Suppressor macrophage treated with lipopolysaccharide for 1 hour (primary cell): ENCODE measurements around the gene SPINK5.
A peak's percentile ranks its signal among the peaks of the same experiment; 100 is the strongest.

Experiments
- DNase-seq, 3 donors: peaks; one replicate each; pipeline ENCODE4 v3.0.0-alpha.2; 2020 to 2022

SPINK5 gene

DNA sequence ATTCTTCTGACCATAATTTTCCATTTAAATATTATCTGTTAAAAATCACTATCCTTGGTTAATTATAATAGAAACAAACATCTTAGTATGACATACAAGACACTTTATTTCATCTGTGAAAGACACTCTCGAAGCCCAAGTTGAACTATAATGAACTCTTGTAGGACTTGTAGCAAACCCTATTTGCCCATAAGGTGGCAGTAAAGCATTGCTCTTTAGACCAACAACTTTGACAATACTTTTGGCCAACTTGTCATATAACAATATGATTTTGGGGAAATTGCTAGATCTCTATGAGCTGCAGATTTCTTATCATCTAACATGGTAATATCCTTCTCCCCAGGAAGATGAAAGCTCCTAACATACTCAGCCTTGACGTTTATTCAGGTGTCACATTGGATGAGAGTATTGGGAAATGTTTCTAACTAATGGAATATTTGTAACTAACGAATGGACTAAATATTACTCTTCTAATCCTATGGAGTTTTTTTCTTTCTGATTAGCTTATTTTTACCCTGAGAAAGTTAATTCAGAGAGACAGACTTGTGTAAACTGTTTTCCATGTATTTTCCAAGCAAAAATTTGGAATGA, 115.5 kb downstream of the SPINK5 start:
- peak; percentile 79 to 91 (median 87) for DNase-seq

DNA sequence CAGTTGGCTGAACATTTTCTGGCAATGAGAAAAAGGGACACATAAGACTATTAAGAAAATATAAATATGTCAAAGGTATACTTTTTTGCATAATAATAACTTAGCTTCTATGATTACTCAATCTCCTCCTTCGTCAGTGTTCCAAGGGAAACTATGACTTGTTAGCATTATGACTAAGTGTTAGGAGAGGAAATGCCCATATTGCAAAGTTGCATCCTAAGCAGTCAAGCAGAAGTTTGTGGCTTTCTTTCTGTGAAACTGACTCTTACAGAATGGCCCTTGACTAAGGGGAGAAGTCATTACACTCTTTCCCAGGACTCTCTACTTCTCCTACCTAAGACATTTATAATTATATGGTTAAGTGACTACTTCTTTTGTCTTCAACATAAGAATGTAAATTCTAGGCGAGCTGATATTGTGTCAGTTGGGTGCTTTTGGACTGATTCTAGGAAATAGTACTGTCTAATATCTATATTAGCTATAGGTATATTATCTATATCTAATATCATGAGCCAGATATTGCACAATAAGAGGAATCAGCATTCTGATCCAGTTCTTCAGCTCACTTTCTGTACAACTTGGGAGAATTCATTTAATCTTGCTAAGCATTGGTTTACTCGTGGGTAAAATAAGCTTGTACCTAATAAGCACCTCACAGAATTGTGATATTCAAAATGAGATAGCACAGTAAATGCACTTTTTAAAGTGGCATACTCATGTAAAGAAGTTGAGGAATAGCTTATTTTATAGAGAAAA, 122.6 kb downstream of the SPINK5 start:
- peak; percentile 87 to 98 (median 96) for DNase-seq
